OCI-LY1 (cell line): ENCODE measurements around the gene FSTL5.

Experiments used
- H2AFZ ChIP-seq: fragments of 200-600 bp; sonication (generic), shearing (Covaris generic); 2 replicates; pipeline ENCODE4 v1.6.0; 2014; ENCODE audit warnings: antibody characterized with exemption, mild to moderate bottlenecking, low read length
- H3F3A ChIP-seq: fragments of 200-600 bp; sonication (generic), shearing (Covaris generic); 2 replicates; pipeline ENCODE4 v1.6.0; 2014; ENCODE audit warnings: mild to moderate bottlenecking, antibody characterized with exemption, low read length, moderate library complexity; ENCODE audit not compliant: insufficient read depth
- H3K27ac ChIP-seq: fragments of 200-600 bp; sonication (generic); 2 replicates; pipeline ENCODE4 v1.5.1; 2014; ENCODE audit warnings: low read length, mixed run types, mild to moderate bottlenecking, low read depth; ENCODE audit not compliant: poor library complexity, severe bottlenecking
- H3K27me3 ChIP-seq: fragments of 200-600 bp; sonication (generic); 2 replicates; pipeline ENCODE4 v1.6.0; 2014; ENCODE audit warnings: antibody characterized with exemption, mild to moderate bottlenecking, low read length, moderate library complexity; ENCODE audit not compliant: insufficient read depth
- H3K36me3 ChIP-seq: fragments of 200-600 bp; sonication (generic); 2 replicates; pipeline ENCODE4 v1.6.1; 2014; ENCODE audit warnings: mild to moderate bottlenecking, antibody characterized with exemption, low read length, moderate library complexity, mixed read lengths; ENCODE audit not compliant: insufficient read depth
- H3K4me1 ChIP-seq: fragments of 200-600 bp; sonication (generic); 2 replicates; pipeline ENCODE4 v1.5.1; 2014; ENCODE audit warnings: mild to moderate bottlenecking, low read length, moderate library complexity; ENCODE audit not compliant: insufficient read depth, severe bottlenecking
- H3K4me2 ChIP-seq: fragments of 200-600 bp; sonication (generic), shearing (Covaris generic); 2 replicates; pipeline ENCODE4 v1.6.1; 2014; ENCODE audit warnings: low read length
- H3K4me3 ChIP-seq: fragments of 200-600 bp; sonication (generic); 2 replicates; pipeline ENCODE4 v1.5.1; 2014; ENCODE audit warnings: low read length, low read depth, mild to moderate bottlenecking, mixed read lengths; ENCODE audit not compliant: poor library complexity, severe bottlenecking
- H3K79me2 ChIP-seq: fragments of 200-600 bp; shearing (Covaris generic); 2 replicates; pipeline ENCODE4 v1.6.1; 2016; ENCODE audit warnings: mixed run types, low read length, mixed read lengths; ENCODE audit not compliant: insufficient read depth
- H3K9ac ChIP-seq: fragments of 200-600 bp; sonication (generic), shearing (Covaris generic); 2 replicates; pipeline ENCODE4 v1.6.1; 2014; ENCODE audit warnings: mild to moderate bottlenecking, low read length, mixed read lengths
- H3K9me2 ChIP-seq: fragments of 200-600 bp; sonication (generic), shearing (Covaris generic); 2 replicates; pipeline ENCODE4 v1.6.1; 2014; ENCODE audit warnings: low read depth, mild to moderate bottlenecking, low read length, mixed read lengths
- H3K9me3 ChIP-seq: fragments of 200-600 bp; shearing (Covaris generic); 2 replicates; pipeline ENCODE4 v1.6.1; 2014; ENCODE audit warnings: low read length, mixed read lengths
- H4K20me1 ChIP-seq: fragments of 200-600 bp; sonication (generic), shearing (Covaris generic); 2 replicates; pipeline ENCODE4 v1.6.0; 2016; ENCODE audit warnings: mild to moderate bottlenecking, low read length; ENCODE audit not compliant: insufficient read depth
- EZH2 ChIP-seq: fragments of 200-600 bp; sonication (generic), shearing (Covaris generic); IDR thresholded peaks from 2 replicates; pipeline ENCODE4 v1.8.0; 2017; ENCODE audit warnings: borderline replicate concordance, mixed run types, mild to moderate bottlenecking, antibody characterized with exemption, low read length, moderate library complexity, mixed read lengths
- TF ChIP-seq, protein P1 (sequence below): fragments of 200-600 bp; sonication (generic), shearing (Covaris generic); IDR thresholded peaks from 2 replicates; pipeline ENCODE4 v1.5.1; 2017; ENCODE audit warnings: mild to moderate bottlenecking, antibody characterized with exemption, low read length, moderate library complexity, mixed read lengths

The FSTL5 gene

DNA sequence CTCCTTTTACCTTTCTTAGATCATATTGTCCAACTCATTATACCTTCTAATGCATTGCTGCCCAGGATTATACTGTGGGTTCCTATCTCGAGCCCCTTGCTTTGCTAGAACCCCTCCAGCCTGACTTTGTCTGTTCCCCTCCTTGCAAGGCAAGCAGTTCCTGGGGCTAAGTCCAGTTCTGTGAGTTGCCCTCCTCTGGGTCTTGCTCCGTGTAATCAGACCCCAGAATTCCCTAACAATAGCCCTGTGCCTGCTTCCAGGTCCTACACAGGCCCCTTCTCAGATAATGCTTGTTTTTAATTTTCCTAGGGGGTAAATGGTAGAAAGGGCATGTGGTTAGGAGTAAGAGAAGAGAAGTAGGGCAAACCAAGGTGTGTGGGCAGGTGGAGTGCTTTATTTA, 145.9 kb downstream of the FSTL5 start:
- Histone ChIP-seq H3K4me2 (no peak overlapping the region), H3K4me3 (no peak overlapping the region), H3K4me1 (no peaks in the 10 kb centered on the region), H3F3A (no peaks in the 10 kb centered on the region), H3K27me3 (no peaks in the 10 kb centered on the region), H3K27ac (no peak overlapping the region), H3K9me2 (no peaks in the 10 kb centered on the region), H3K79me2 (no peaks in the 10 kb centered on the region), H3K9me3 (no peaks in the 10 kb centered on the region), H3K36me3 (no peaks in the 10 kb centered on the region), H3K9ac (no peak overlapping the region), H4K20me1 (no peaks in the 10 kb centered on the region), H2AFZ (no peak overlapping the region)
- TF ChIP-seq, protein P1, sequence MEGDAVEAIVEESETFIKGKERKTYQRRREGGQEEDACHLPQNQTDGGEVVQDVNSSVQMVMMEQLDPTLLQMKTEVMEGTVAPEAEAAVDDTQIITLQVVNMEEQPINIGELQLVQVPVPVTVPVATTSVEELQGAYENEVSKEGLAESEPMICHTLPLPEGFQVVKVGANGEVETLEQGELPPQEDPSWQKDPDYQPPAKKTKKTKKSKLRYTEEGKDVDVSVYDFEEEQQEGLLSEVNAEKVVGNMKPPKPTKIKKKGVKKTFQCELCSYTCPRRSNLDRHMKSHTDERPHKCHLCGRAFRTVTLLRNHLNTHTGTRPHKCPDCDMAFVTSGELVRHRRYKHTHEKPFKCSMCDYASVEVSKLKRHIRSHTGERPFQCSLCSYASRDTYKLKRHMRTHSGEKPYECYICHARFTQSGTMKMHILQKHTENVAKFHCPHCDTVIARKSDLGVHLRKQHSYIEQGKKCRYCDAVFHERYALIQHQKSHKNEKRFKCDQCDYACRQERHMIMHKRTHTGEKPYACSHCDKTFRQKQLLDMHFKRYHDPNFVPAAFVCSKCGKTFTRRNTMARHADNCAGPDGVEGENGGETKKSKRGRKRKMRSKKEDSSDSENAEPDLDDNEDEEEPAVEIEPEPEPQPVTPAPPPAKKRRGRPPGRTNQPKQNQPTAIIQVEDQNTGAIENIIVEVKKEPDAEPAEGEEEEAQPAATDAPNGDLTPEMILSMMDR = no peak
- no peak for TF ChIP-seq EZH2

GRCh38 chr4:162016991-162017390, 146.8 kb downstream of the FSTL5 start:
- H3K36me3 ChIP-seq = no peaks in the 10 kb centered on the region
- no peaks in the 10 kb centered on the region for H3K9me3 ChIP-seq
- H3K4me3 ChIP-seq = no peak overlapping the region
- H3K27me3 ChIP-seq = no peaks in the 10 kb centered on the region
- H4K20me1 ChIP-seq = no peaks in the 10 kb centered on the region
- H3K4me1 ChIP-seq = no peaks in the 10 kb centered on the region
- no peaks in the 10 kb centered on the region for H3F3A ChIP-seq
- H3K9ac ChIP-seq = no peak overlapping the region
- no peaks in the 10 kb centered on the region for H3K9me2 ChIP-seq
- no peak overlapping the region for H2AFZ ChIP-seq
- TF ChIP-seq, protein P1 = no peak
- TF ChIP-seq EZH2 = no peak
- no peaks in the 10 kb centered on the region for H3K79me2 ChIP-seq
- no peak overlapping the region for H3K4me2 ChIP-seq
- no peak overlapping the region for H3K27ac ChIP-seq

- Histone ChIP-seq H3K4me2 (no peak overlapping the region), H3K36me3 (no peaks in the 10 kb centered on the region), H3K4me3 (no peak overlapping the region), H3F3A (no peaks in the 10 kb centered on the region), H3K9me3 (no peaks in the 10 kb centered on the region), H3K4me1 (no peaks in the 10 kb centered on the region), H3K27ac (no peak overlapping the region), H2AFZ (no peak overlapping the region), H3K9me2 (no peaks in the 10 kb centered on the region), H4K20me1 (no peaks in the 10 kb centered on the region), H3K9ac (no peak overlapping the region), H3K79me2 (no peaks in the 10 kb centered on the region), H3K27me3 (no peaks in the 10 kb centered on the region)
- no peak for TF ChIP-seq EZH2
- TF ChIP-seq, protein P1 = no peak
Measured at GRCh38 chr4:162016219-162016618, 147.6 kb downstream of the FSTL5 start.
